GM18526 (cell line): ENCODE data around the gene CERS3.

Experiments used
- POLR2A ChIP-seq: IDR thresholded peaks from 3 replicates; pipeline ENCODE4 v1.6.1; 2011; ENCODE audit not compliant: insufficient read length; ENCODE audit errors: extremely low read depth

The CERS3 gene

GRCh38 chr15:100383302-100384107 is 145.2 kb downstream of the CERS3 start:
- no peak for TF ChIP-seq POLR2A

- no peak for TF ChIP-seq POLR2A
These were observed 154.8 kb downstream of the CERS3 start for GRCh38 chr15:100373942-100374341.

GRCh38 chr15:100373120-100373896 is 155.4 kb downstream of the CERS3 start:
- no peak for TF ChIP-seq POLR2A

GRCh38 chr15:100372739-100373119 is 156.0 kb downstream of the CERS3 start:
- TF ChIP-seq POLR2A: no peak

GRCh38 chr15:100355342-100355741 is 173.4 kb downstream of the CERS3 start:
- TF ChIP-seq POLR2A: no peak

GRCh38 chr15:100353449-100353848 is 175.3 kb downstream of the CERS3 start:
- no peak for TF ChIP-seq POLR2A

GRCh38 chr15:100350434-100351226 is 178.1 kb downstream of the CERS3 start:
- TF ChIP-seq POLR2A: no peak
